Liver (tissue), 9 donors: ENCODE results near the gene C1QL4. TPM values are rescaled to one million over a fixed set of nuclear protein-coding genes. Genes with fewer than 3 reads are reported as not detected.

Experiments used
- DNase-seq: peaks from one replicate; pipeline ENCODE4 v3.0.0-alpha.2; 2017; ENCODE audit warnings: low spot score
- H3K27ac ChIP-seq, 2 donors: one replicate each; pipeline ENCODE4 v1.7.0; 2013; ENCODE audit warnings: inconsistent platforms in 2 of 2, low read length in 2 of 2, control low read depth in 1 of 2, low read depth in 1 of 2, mild to moderate bottlenecking in 1 of 2
- H3K27me3 ChIP-seq, 4 donors: one replicate each; pipeline versions ENCODE4 v1.6.1 to v1.7.0; 2013; ENCODE audit warnings: low read length in 3 of 4, inconsistent platforms in 1 of 4, mild to moderate bottlenecking in 1 of 4, moderate library complexity in 1 of 4; ENCODE audit not compliant: control insufficient read depth in 4 of 4, insufficient read depth in 4 of 4
- H3K36me3 ChIP-seq, 4 donors: one replicate each; pipeline versions ENCODE4 v1.6.1 to v1.7.0; 2013; ENCODE audit warnings: low read length in 3 of 4, mild to moderate bottlenecking in 3 of 4, low read depth in 1 of 4, moderate library complexity in 1 of 4; ENCODE audit not compliant: control insufficient read depth in 4 of 4, insufficient read depth in 3 of 4
- H3K4me1 ChIP-seq, 4 donors: one replicate each; pipeline versions ENCODE4 v1.6.1 to v1.7.0; 2013; ENCODE audit warnings: low read length in 3 of 4, mild to moderate bottlenecking in 3 of 4, moderate library complexity in 1 of 4; ENCODE audit not compliant: control insufficient read depth in 4 of 4, insufficient read depth in 4 of 4
- H3K4me3 ChIP-seq, 3 donors: one replicate each; pipeline versions ENCODE4 v1.6.1 to v1.7.0; 2013; ENCODE audit warnings: low read length in 3 of 3, control low read depth in 1 of 3, low read depth in 1 of 3, mild to moderate bottlenecking in 1 of 3
- H3K9ac ChIP-seq, 2 donors: one replicate each; pipeline ENCODE4 v1.7.0; 2013; ENCODE audit warnings: low read length in 2 of 2, mild to moderate bottlenecking in 2 of 2, moderate library complexity in 2 of 2, control low read depth in 1 of 2, low read depth in 1 of 2
- H3K9me3 ChIP-seq, 4 donors: one replicate each; pipeline versions ENCODE4 v1.6.1 to v1.7.0; 2013; ENCODE audit warnings: low read length in 3 of 4; ENCODE audit not compliant: control insufficient read depth in 4 of 4
- EGR1 ChIP-seq, 2 donors: IDR thresholded peaks; 2 replicates each; pipeline ENCODE4 v1.6.1; 2016 to 2018; ENCODE audit warnings: antibody characterized with exemption in 2 of 2, low read depth in 2 of 2
- FOXA1 ChIP-seq: IDR thresholded peaks from 2 replicates; pipeline ENCODE4 v1.6.1; 2016; ENCODE audit warnings: antibody characterized with exemption
- FOXA2 ChIP-seq: IDR thresholded peaks from 2 replicates; pipeline ENCODE4 v1.6.1; 2016; ENCODE audit warnings: antibody characterized with exemption
- GABPA ChIP-seq, 2 donors: IDR thresholded peaks in 1 of 2; conservative IDR thresholded peaks in 1 of 2; 2 replicates each; pipeline ENCODE4 v1.6.1; 2016; ENCODE audit warnings: antibody characterized with exemption in 2 of 2, mild to moderate bottlenecking in 1 of 2, moderate library complexity in 1 of 2
- HNF4A ChIP-seq, 2 donors: conservative IDR thresholded peaks; 2 replicates each; pipeline ENCODE4 v1.6.1; 2016; ENCODE audit warnings: antibody characterized with exemption in 2 of 2, mild to moderate bottlenecking in 2 of 2
- HNF4G ChIP-seq: IDR thresholded peaks from 2 replicates; pipeline ENCODE4 v1.6.1; 2016; ENCODE audit warnings: antibody characterized with exemption
- JUND ChIP-seq, 2 donors: IDR thresholded peaks; 2 replicates each; pipeline ENCODE4 v1.6.1; 2016; ENCODE audit warnings: antibody characterized with exemption in 2 of 2
- NR2F2 ChIP-seq: IDR thresholded peaks from 2 replicates; pipeline ENCODE4 v1.6.1; 2016; ENCODE audit warnings: antibody characterized with exemption
- RAD21 ChIP-seq, 2 donors: IDR thresholded peaks; 2 replicates each; pipeline ENCODE4 v1.6.1; 2016; ENCODE audit warnings: antibody characterized with exemption in 2 of 2, mild to moderate bottlenecking in 2 of 2
- RXRA ChIP-seq, 2 donors: IDR thresholded peaks; 2 replicates each; pipeline ENCODE4 v1.6.1; 2017 to 2018; ENCODE audit warnings: antibody characterized with exemption in 2 of 2, mild to moderate bottlenecking in 1 of 2
- SP1 ChIP-seq: IDR thresholded peaks from 2 replicates; pipeline ENCODE4 v1.6.1; 2018; ENCODE audit warnings: antibody characterized with exemption, mild to moderate bottlenecking
- TAF1 ChIP-seq: conservative IDR thresholded peaks from 2 replicates; pipeline ENCODE4 v1.6.1; 2016; ENCODE audit warnings: antibody characterized with exemption, mild to moderate bottlenecking
- YY1 ChIP-seq: IDR thresholded peaks from 2 replicates; pipeline ENCODE4 v1.6.1; 2016; ENCODE audit warnings: antibody characterized with exemption, mild to moderate bottlenecking
- WGBS: extraction: QIAGEN DNeasy Blood & Tissue Kit; methylation state at CpG from one replicate; pipeline ENCODE4 v1.1.7; 2013; 5-methylcytosine and 5-hydroxymethylcytosine counted together
- polyA plus RNA-seq, 2 donors: library from polyadenylated mRNA; stranded (reverse) in 1 of 2; unstranded in 1 of 2; fragments of 200-250 nt in 1 of 2; fragments of >200 nt in 1 of 2; fragmentation: Nextera tagmentation in 1 of 2; extraction: Ambion mirVana in 1 of 2; gene quantifications; one replicate each; pipeline versions ENCODE4 v1.2.1 to v1.2.3, GENCODE V29; 2013 to 2015
- total RNA-seq, 2 donors: library from RNA; depleted of rRNA; stranded (reverse); fragments of >200 nt; gene quantifications; one replicate each; pipeline ENCODE4 v1.2.3, GENCODE V29; 2014
- TF ChIP-seq, protein P1 (sequence below): IDR thresholded peaks from 2 replicates; pipeline ENCODE4 v1.6.1; 2016; ENCODE audit warnings: antibody characterized with exemption, mild to moderate bottlenecking
- TF ChIP-seq, protein P2 (sequence below): IDR thresholded peaks from 2 replicates; pipeline ENCODE4 v1.6.1; 2016; ENCODE audit warnings: antibody characterized with exemption
- TF ChIP-seq, protein P3 (sequence below): IDR thresholded peaks from 2 replicates; pipeline ENCODE4 v1.6.1; 2016; ENCODE audit warnings: antibody characterized with exemption
- donor health status: healthy.
- donor health status: healthy.
- donor health status: healthy.
- donor health status: healthy.
- donor health status: healthy.

Gene C1QL4
- total and polyA plus RNA-seq, 4 donors: not detected

GRCh38 chr12:49341777-49342065 lies 4.7 kb upstream of the C1QL4 start:
- DNase-seq: no peak
- no peak overlapping the region for H3K4me3 ChIP-seq
- no peak overlapping the region for H3K9ac ChIP-seq
- TF ChIP-seq YY1 (no peak), RAD21 (IDR thresholded peaks at IDR 0.05) (no peak), NR2F2 (no peak), TAF1 (no peak), SP1 (no peak), FOXA2 (no peak), GABPA (IDR thresholded peaks at IDR 0.05 in 1 of 2, conservative IDR thresholded peaks at IDR 0.05 in 1 of 2) (no peak)
- TF ChIP-seq, protein P1, sequence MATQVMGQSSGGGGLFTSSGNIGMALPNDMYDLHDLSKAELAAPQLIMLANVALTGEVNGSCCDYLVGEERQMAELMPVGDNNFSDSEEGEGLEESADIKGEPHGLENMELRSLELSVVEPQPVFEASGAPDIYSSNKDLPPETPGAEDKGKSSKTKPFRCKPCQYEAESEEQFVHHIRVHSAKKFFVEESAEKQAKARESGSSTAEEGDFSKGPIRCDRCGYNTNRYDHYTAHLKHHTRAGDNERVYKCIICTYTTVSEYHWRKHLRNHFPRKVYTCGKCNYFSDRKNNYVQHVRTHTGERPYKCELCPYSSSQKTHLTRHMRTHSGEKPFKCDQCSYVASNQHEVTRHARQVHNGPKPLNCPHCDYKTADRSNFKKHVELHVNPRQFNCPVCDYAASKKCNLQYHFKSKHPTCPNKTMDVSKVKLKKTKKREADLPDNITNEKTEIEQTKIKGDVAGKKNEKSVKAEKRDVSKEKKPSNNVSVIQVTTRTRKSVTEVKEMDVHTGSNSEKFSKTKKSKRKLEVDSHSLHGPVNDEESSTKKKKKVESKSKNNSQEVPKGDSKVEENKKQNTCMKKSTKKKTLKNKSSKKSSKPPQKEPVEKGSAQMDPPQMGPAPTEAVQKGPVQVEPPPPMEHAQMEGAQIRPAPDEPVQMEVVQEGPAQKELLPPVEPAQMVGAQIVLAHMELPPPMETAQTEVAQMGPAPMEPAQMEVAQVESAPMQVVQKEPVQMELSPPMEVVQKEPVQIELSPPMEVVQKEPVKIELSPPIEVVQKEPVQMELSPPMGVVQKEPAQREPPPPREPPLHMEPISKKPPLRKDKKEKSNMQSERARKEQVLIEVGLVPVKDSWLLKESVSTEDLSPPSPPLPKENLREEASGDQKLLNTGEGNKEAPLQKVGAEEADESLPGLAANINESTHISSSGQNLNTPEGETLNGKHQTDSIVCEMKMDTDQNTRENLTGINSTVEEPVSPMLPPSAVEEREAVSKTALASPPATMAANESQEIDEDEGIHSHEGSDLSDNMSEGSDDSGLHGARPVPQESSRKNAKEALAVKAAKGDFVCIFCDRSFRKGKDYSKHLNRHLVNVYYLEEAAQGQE: no peak
- TF ChIP-seq, protein P2, sequence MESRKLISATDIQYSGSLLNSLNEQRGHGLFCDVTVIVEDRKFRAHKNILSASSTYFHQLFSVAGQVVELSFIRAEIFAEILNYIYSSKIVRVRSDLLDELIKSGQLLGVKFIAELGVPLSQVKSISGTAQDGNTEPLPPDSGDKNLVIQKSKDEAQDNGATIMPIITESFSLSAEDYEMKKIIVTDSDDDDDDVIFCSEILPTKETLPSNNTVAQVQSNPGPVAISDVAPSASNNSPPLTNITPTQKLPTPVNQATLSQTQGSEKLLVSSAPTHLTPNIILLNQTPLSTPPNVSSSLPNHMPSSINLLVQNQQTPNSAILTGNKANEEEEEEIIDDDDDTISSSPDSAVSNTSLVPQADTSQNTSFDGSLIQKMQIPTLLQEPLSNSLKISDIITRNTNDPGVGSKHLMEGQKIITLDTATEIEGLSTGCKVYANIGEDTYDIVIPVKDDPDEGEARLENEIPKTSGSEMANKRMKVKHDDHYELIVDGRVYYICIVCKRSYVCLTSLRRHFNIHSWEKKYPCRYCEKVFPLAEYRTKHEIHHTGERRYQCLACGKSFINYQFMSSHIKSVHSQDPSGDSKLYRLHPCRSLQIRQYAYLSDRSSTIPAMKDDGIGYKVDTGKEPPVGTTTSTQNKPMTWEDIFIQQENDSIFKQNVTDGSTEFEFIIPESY: no peak
- no peak overlapping the region for H3K27ac ChIP-seq
- WGBS: 51% methylated on average over 21 of the region's 21 CpGs
- peaks cover 18 to 45% (median 28%) of the 10 kb centered on the region in 4 donors for H3K4me1 ChIP-seq
- H3K27me3 ChIP-seq: peaks cover 0 to 6% (median 0%) of the 10 kb centered on the region in 4 donors
- H3K36me3 ChIP-seq: no peaks in the 10 kb centered on the region
- H3K9me3 ChIP-seq: no peaks in the 10 kb centered on the region

DNA sequence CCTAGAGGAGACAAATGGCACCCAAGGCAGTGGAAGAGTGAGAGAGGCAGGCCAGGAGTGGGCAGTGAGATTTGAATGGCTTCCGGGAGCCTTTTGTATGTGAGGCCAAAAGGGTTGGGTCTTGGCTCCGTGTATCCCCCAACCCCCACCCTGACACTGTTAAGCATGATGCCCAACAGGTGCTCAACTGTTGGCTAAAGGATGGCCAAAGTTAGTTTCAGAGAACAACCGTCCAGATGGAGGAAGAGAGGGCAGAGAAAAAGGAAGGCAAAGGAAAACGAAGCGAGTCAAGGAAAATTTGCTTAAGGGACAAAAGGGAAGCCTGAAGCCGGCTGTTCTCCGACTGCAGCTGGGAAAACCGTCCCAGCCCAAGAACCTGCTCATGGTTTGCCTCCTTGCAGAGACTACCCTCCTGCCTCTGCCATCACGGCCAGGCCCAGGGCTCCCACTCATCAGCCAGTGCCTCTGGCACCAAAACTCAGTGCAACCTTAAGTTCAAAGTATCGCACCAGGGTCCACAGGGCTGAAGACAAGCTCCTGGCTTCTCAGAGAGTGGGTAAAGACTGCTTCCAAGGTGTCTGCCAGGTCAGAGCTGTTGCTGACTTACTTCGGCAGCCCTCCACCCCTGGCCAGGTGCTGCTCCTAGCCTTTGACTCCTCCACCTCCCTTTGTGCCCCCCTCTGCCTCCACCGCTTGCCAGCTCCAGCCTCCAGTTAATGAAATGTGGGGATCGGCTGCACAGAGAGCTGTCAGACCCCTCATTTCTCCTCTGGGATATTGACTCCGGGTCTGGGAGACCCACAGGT lies 4.2 kb upstream of the C1QL4 start:
- peaks cover 0 to 8% (median under 1%) of the 10 kb centered on the region in 4 donors for H3K27me3 ChIP-seq
- WGBS: 63% methylated on average over 14 of the region's 14 CpGs
- H3K4me1 ChIP-seq: peaks cover 16 to 42% (median 28%) of the 10 kb centered on the region in 4 donors
- no peaks in the 10 kb centered on the region for H3K36me3 ChIP-seq
- H3K9ac ChIP-seq: no peak overlapping the region
- DNase-seq: no peak
- TF ChIP-seq FOXA1: no peak
- no peak for TF ChIP-seq NR2F2
- no peak for TF ChIP-seq RXRA (IDR thresholded peaks at IDR 0.05)
- no peak for TF ChIP-seq TAF1
- TF ChIP-seq, protein P2: no peak
- no peak for TF ChIP-seq HNF4A (conservative IDR thresholded peaks at IDR 0.05)
- TF ChIP-seq EGR1 (IDR thresholded peaks at IDR 0.05; ENCODE audit: low read depth in 2 of 2): no peak
- TF ChIP-seq SP1: no peak
- TF ChIP-seq RAD21 (IDR thresholded peaks at IDR 0.05): no peak
- TF ChIP-seq, protein P3, sequence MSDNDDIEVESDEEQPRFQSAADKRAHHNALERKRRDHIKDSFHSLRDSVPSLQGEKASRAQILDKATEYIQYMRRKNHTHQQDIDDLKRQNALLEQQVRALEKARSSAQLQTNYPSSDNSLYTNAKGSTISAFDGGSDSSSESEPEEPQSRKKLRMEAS: no peak
- TF ChIP-seq, protein P1: no peak
- TF ChIP-seq HNF4G: no peak
- no peak for TF ChIP-seq JUND (IDR thresholded peaks at IDR 0.05)
- TF ChIP-seq YY1: no peak
- H3K4me3 ChIP-seq: no peak overlapping the region
- H3K9me3 ChIP-seq: no peaks in the 10 kb centered on the region
- no peak overlapping the region for H3K27ac ChIP-seq
